Parathyroid adenoma (tissue), 2 donors: ENCODE measurements around the gene KIAA0040.

ENCODE experiments used
- H2AFZ ChIP-seq: fragments of 300-600 bp; sonication (generic); one replicate; pipeline ENCODE4 v1.7.0; 2017; ENCODE audit warnings: antibody characterized with exemption, mild to moderate bottlenecking
- H3K27ac ChIP-seq: fragments of 300-600 bp; sonication (generic); one replicate; pipeline ENCODE4 v1.7.0; 2017
- H3K27me3 ChIP-seq: fragments of 300-600 bp; sonication (generic); one replicate; pipeline ENCODE4 v1.7.0; 2017; ENCODE audit warnings: low read length; ENCODE audit not compliant: control insufficient read depth, insufficient read depth
- H3K36me3 ChIP-seq: fragments of 300-600 bp; sonication (generic); one replicate; pipeline ENCODE4 v1.7.0; 2017; ENCODE audit warnings: low read length; ENCODE audit not compliant: control insufficient read depth, insufficient read depth
- H3K4me1 ChIP-seq: fragments of 300-600 bp; sonication (generic); one replicate; pipeline ENCODE4 v1.7.0; 2017; ENCODE audit warnings: control low read depth
- H3K4me2 ChIP-seq: fragments of 300-600 bp; sonication (generic); one replicate; pipeline ENCODE4 v1.7.0; 2017; ENCODE audit warnings: low read length
- H3K4me3 ChIP-seq: fragments of 300-600 bp; sonication (generic); one replicate; pipeline ENCODE4 v1.7.0; 2017; ENCODE audit warnings: low read depth, low read length
- H3K79me2 ChIP-seq: fragments of 300-600 bp; sonication (generic); one replicate; pipeline ENCODE4 v1.7.0; 2017; ENCODE audit warnings: control low read depth
- H3K9ac ChIP-seq: fragments of 300-600 bp; sonication (generic); one replicate; pipeline ENCODE4 v1.7.0; 2017; ENCODE audit warnings: mild to moderate bottlenecking
- H3K9me3 ChIP-seq: fragments of 300-600 bp; sonication (generic); one replicate; pipeline ENCODE4 v1.7.0; 2017; ENCODE audit warnings: low read length; ENCODE audit not compliant: control insufficient read depth
- TF ChIP-seq, protein P1 (sequence below): fragments of 300-600 bp; sonication (generic); IDR thresholded peaks from one replicate; pipeline ENCODE4 v1.7.0; 2017; ENCODE audit warnings: antibody characterized with exemption, mild to moderate bottlenecking
- donor health status: primary hyperparathyroidism.

The KIAA0040 gene

DNA sequence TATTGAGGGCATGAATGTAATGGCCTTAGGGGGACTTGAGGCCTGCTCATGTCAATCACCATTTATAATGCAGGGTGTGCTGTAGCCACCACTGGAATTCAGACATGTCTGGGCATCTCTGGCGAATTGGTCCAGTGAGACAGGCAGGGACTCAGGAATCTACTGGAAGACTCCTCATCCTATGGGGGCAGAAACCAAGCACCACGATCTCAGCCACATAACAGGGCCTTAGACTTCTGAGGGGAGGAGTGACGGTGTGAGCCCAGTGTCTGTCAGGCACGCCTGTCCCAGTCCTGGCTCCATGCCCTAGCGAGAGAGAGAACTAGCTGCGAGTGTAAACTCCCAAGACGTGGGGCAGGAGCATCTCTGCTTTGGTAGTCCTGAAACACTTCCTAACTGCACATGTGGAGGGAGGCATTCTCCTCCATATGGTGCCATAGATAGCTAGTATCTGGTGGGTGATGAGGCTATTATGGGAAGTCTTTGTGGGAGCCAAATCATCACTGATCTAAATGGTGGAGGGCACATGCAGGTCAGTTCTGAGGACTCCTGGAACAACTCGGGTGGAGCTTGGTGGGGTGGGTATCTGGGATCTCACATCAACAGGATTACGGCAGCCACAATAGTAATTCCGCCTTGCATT is 29.8 kb upstream of the KIAA0040 start:
- no peaks in the 10 kb centered on the region for H3K27me3 ChIP-seq
- H3K4me1 ChIP-seq, result peaks cover 26% of the 10 kb centered on the region
- H2AFZ ChIP-seq, result no peak overlapping the region
- H3K27ac ChIP-seq, result no peak overlapping the region
- H3K9ac ChIP-seq, result no peak overlapping the region
- H3K36me3 ChIP-seq, result no peaks in the 10 kb centered on the region
- H3K79me2 ChIP-seq, result no peaks in the 10 kb centered on the region
- no peak overlapping the region for H3K4me2 ChIP-seq
- no peak overlapping the region for H3K4me3 ChIP-seq
- H3K9me3 ChIP-seq, result no peaks in the 10 kb centered on the region
- TF ChIP-seq, protein P1, sequence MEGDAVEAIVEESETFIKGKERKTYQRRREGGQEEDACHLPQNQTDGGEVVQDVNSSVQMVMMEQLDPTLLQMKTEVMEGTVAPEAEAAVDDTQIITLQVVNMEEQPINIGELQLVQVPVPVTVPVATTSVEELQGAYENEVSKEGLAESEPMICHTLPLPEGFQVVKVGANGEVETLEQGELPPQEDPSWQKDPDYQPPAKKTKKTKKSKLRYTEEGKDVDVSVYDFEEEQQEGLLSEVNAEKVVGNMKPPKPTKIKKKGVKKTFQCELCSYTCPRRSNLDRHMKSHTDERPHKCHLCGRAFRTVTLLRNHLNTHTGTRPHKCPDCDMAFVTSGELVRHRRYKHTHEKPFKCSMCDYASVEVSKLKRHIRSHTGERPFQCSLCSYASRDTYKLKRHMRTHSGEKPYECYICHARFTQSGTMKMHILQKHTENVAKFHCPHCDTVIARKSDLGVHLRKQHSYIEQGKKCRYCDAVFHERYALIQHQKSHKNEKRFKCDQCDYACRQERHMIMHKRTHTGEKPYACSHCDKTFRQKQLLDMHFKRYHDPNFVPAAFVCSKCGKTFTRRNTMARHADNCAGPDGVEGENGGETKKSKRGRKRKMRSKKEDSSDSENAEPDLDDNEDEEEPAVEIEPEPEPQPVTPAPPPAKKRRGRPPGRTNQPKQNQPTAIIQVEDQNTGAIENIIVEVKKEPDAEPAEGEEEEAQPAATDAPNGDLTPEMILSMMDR, result no peak

DNA sequence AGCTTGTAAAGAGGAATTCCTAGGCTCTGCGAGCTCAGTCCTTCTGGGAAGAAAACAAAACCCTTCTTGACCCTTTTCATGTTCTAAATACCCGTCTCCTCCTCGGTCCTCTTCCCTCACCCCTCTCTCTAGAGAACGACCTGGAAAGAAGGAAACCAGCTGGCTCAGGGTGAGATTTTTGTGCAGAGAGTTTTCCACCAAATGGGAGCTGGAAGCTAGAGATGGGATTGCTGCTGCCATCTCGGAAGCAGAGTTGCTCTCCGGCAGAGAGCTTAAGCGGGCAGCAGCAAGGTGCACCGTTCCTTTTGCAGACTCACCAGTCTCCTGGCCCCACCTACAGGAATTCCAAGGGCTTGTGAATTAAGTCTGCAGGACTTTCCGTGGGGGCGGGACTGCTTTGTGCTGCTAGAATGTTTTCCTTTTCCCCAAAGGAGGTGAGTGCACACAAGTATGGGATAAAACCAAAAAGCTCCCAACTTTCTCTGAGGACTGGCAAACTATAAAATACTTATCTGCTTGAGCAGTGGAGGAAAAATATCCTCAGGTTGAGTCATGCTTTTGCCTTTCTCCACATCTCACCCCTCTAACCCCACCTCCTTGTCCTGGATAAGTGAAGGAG is 29.1 kb upstream of the KIAA0040 start:
- H3K4me3 ChIP-seq, result no peak overlapping the region
- no peaks in the 10 kb centered on the region for H3K27me3 ChIP-seq
- no peak overlapping the region for H3K9ac ChIP-seq
- no peaks in the 10 kb centered on the region for H3K36me3 ChIP-seq
- H3K4me2 ChIP-seq, result no peak overlapping the region
- H2AFZ ChIP-seq, result peak overlapping the region; percentile 68
- no peaks in the 10 kb centered on the region for H3K9me3 ChIP-seq
- TF ChIP-seq, protein P1, result peak; percentile 44
- no peaks in the 10 kb centered on the region for H3K79me2 ChIP-seq
- H3K4me1 ChIP-seq, result peaks cover 26% of the 10 kb centered on the region
- no peak overlapping the region for H3K27ac ChIP-seq

DNA sequence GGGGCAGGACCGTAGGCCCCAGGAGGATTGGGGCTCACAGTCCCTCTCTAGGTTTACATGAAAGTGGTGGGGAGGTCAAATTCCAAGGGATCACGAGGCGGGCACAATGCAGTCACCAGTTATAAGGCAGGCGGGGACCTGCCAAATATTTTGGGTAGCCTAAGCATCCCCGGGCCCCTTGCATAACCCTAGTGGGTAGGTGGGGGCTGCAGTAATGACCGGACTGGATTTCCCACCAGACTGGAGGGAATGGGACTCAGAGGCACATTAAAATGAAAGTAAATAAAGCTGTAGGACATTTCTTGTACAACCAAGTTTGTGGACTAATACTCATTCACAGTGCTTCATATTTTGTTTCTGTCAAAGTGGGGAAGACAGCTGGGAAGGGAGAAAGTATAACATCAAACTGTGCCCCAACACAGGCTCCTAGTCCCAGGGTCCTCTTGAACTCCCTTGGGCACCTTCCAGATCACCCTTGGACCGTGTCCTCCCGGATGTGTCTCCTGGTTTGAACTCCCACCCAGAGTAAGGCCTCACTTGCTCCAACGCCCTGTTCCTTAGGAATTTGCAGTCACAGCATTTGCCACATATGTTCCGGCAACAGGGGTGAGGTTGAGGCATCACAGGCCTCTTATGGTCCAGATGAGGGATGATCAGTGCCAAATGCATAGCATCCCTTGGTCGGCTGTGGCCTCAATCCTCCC is 28.4 kb upstream of the KIAA0040 start:
- H3K4me2 ChIP-seq, result no peak overlapping the region
- H3K79me2 ChIP-seq, result no peaks in the 10 kb centered on the region
- no peaks in the 10 kb centered on the region for H3K27me3 ChIP-seq
- no peak overlapping the region for H3K9ac ChIP-seq
- H3K4me3 ChIP-seq, result no peak overlapping the region
- peaks cover 26% of the 10 kb centered on the region for H3K4me1 ChIP-seq
- no peaks in the 10 kb centered on the region for H3K36me3 ChIP-seq
- H3K9me3 ChIP-seq, result no peaks in the 10 kb centered on the region
- TF ChIP-seq, protein P1, result no peak
- H2AFZ ChIP-seq, result peak overlapping the region; percentile 68
- H3K27ac ChIP-seq, result no peak overlapping the region

DNA sequence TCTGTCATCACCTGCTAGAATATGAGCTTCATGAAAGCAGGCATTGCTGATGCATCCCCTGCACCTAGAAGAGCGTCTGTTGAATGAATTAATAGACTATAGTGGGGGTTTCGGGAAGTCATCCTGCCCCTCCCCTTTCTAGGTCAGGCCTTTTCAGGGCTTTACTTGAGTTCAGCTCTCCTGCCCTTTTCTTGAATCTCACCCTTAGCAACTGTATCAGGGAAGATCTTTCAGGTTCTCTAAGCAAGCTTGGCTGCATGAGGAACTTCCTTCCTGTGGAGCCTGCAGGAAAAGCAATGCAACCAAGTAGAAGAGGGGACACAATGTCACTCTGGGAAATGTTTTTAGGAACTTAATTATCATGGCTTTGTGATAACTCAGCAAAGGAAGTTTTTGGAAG is 27.2 kb upstream of the KIAA0040 start:
- Histone ChIP-seq H3K79me2 (no peaks in the 10 kb centered on the region), H3K27ac (no peak overlapping the region), H3K9me3 (no peaks in the 10 kb centered on the region), H2AFZ (peak overlapping the region; percentile 38), H3K4me2 (no peak overlapping the region), H3K27me3 (no peaks in the 10 kb centered on the region), H3K4me3 (no peak overlapping the region), H3K36me3 (no peaks in the 10 kb centered on the region), H3K9ac (no peak overlapping the region), H3K4me1 (peaks cover 26% of the 10 kb centered on the region)
- TF ChIP-seq, protein P1, result no peak
